Retina (tissue), 1 donor: Measurements from ENCODE around the gene LDLRAD4.
A peak's percentile ranks its signal among the peaks of the same experiment; 100 is the strongest.

ENCODE experiments used
- DNase-seq: peaks from one replicate; pipeline ENCODE4 v3.0.0-alpha.2; 2016

Gene LDLRAD4

DNA sequence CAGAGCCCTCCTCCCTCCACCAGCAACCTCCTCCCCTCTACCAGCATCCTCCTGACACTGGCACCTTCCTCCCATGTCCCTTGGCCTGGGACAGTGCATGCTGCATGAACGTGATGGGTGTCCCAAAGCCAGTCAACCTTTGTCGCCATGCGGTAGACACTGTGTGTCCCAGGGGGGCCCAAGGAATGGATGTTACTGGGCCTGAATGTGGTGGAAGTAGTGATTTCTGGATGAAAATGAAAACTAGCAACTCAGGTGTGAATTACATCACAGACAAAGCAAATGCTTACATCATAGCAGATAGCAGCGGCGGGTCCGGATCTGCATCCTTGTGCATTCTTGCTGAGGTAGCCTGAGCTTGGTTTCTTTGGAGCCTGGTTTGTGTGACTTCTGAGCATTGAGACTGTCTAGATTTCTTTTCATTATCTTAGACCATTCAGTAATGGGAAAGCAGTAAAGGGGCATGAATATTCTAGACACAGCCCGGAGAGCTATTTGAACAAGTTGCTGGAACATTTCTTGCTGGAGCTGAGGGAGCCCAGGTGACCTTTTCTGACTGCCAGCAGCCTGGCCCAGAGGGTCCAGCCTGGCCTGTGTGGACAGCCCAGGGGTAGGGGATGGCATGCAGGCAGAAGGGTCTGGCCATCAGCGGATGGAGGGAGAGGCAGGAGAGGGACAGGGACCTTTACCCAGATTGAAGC is 407.4 kb downstream of the LDLRAD4 start:
- DNase-seq: no peak

DNA sequence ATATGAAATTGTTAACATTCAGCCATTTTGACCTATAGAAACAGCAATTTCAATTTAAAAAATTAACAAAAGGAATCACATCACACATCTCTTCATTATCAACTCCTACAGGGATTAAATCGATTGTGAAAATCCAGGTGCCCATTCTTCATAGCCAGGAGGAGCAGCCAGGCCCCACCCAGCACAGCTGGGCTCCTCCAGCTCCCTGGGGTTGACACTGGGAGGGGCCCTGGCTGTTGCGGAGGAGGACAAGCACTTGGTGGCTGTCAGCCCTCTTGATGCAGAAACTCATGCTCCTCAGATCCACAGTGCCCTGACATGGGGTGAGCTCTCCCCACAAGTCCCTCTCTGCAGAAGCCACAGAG is 408.0 kb downstream of the LDLRAD4 start:
- no peak for DNase-seq

DNA sequence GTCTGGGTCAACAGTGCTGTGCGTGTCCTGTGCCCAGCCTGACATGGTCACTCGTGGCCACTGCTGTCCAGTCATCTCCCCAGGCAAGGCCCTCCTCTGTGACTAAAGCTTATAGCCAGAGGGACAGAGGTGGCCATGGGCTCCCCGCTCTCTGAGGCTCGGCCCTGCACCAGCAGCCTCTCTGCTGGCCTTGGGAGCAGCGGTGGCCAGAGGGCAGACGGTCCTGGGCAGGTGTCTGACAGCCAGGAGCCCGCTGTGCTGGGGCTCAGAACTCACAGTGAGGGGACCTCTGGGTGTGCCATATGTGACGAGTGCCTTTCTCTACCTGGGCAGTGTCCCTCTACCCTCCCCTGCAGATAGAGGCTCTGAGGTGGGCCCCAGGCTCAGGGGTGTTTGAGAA is 409.1 kb downstream of the LDLRAD4 start:
- no peak for DNase-seq

DNA sequence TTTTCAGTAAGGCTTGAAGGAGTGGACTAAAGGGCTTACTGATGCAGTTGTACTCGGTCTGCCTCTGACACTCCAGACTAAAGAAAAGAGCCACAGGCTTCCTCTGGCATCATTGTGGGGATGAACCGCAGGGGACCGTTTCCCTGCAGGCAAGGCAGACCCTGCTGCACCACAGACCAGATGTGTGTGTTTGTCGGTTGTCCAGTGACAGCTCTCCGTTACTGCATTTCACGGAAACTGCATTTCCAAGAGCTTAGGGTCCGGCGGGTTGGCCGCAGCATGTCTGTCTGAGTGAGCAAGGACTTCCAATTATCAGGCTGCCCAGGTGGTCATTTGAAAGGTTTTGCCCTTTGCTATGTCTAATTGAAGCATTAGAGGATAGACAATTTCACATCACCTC is 409.7 kb downstream of the LDLRAD4 start:
- DNase-seq: peak; percentile 60

DNA sequence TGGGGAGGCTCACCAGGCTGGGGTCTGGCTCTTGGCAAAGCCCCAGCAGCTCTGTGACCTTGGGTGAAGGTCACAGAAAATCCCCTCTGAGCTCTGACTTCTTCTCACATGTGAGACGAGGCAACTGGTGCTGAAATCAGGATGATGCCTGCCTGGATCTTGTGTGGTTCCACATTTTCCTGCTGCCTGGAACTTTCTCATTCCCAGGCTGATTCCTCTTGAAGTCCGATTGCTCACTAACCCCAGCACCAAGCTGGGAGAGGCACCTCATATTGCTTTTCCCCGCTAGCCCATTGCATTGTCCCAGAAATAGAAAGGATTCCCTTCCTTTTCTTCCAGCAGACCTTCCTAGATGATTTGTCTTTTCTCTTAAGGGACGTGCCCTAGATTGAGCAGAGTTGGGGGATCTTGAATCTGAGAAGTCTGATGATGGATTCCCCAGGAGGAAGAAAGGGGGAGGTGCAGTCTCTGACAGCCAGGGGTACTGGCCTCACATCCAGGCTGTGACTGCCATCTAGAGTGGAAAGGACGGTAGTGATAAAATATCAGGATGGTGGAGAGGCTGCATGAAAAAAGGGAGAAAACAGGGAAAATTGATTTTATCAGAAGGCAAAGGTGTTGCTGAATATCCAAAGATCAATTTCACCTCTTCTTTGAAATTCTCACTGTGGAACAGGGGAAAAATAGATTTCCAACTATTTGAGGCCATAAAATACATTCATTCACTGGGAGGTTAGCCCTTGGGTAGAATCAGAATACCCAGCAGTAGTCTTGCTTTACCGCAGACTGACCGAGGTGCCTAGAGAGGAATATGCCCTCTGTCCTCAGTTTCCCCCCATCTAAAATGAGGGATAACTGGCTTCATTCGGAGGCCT is 411.5 kb downstream of the LDLRAD4 start:
- peak; percentile 80 for DNase-seq

DNA sequence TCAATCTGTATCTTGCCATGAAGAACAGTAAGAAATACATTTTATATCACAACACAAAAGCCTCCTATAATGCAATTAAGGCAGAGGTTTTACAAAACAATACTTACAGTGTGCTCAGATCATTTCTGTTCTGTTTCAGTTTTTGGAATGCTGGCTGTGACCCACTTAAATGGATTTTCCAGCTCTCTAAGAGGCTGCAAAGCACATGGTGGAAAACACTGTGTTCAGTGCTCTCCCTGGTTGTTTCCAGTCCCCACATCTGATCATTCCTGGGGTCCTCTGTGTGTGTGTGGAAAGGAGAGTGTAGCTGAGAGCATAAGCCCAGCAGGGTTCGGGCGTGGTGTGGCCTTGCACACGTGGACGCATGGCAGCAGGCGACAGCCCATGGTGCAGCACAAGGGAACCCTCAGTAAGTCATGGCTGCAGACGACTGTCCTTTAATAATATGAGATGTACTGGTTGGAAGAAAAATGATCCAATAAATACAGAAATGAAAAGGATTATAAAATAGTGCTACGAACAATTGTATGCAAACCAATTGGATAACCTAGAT is 412.2 kb downstream of the LDLRAD4 start:
- DNase-seq: no peak

DNA sequence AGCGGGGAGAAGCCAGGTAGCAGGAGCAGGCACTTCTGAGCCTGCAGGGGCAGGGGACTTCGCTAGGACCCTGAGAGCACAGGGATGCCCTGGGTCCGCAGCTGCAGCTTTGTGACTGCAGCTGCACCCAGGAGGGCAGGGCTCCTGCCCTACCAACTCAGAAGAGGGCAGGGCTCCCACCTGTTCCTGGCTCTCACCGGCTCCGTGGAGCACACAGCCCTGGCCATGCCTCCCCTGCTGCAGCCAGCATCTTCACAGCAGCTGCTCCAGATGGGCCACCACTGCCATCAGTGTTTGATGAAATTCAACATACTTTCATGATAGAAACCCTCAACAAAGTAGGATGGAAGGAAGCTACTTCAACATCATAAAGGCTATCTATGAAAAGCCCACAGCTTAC is 415.1 kb downstream of the LDLRAD4 start:
- DNase-seq: no peak

DNA sequence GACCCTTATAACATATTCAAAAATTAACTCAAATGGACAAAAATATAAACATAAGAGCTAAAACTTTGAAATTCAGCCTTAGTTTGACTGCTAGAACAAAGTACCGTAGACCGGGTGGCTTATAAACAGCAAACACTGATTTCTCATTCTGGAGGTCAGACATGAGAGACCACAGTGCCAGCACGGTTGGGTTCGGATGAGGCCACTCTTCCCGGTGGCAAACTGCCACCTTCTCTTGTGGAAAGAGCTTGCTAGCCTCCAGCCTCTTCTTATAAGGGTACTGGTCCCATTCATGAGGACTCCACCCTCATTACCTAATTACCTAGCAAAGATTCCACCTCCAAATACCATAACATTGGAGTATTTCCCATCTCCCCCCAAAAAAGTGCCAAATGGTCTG is 416.5 kb downstream of the LDLRAD4 start:
- DNase-seq: no peak

DNA sequence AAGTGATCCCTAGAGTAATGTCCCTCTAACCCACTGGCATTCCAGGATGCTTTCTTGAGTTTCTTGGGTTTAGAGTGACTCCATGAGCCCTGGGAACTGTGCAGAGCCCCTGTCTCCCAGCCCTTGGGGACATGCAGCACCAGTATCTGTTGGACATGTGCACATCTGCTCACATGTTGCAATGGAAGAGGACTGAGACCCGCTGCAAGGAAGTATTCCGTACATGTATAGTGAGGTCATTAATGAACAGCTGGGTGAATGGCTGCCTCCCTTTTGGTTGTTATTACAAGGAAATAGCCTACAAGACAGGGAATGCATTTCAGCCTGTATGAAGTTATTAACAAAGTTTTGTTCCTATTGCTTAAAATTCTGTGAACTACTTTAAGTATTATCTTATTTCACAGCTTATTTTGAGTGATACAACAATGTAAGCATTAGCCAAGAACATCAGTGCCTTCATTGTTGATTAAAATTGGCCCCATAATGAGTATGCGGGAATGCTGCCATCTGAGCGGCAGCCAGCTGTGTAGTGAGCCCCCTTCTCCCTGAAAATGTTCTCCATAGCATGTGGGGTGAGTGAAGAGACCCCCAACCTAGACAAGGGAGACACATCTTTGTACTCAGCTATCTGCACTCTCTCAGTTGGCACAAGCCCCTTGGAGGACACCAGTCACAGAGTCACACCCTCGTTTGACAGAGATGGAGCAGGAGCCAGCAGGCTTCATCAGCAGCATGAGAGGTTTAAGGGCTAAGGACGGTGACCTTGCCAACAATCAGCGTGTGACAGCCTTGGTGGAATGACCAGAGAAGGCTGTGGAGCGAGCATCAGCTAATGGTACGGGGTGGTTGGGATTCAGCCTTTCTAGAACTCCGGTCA is 420.4 kb downstream of the LDLRAD4 start:
- DNase-seq: no peak

DNA sequence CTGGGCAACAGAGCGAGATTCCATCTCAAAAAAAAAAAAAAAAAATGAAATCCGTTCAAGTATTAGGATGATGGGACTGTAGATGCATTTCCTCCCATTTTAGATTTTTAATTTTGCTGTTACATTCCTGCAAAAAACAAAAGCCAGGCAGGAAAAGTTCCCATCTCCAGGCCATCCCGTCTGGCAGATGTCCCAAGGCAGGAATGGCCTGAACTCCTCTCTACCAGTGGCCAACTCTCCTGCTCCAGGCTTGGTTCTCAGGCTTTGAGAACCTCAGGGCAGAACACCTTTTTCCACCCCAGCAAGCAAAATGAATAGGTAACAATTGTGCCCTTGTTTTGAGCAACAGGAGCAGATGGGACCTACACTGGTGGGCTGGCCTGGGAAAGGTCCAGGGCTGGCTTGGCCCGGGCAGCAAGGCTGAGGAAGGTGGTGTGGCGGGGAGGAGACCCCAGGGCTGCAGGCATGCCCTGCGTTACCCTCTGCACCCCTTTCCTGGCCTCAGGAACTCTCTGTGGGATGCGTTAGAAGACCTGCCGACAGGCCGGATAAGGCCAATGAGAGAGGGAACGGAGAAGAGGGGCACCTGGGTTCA is 421.8 kb downstream of the LDLRAD4 start:
- no peak for DNase-seq

DNA sequence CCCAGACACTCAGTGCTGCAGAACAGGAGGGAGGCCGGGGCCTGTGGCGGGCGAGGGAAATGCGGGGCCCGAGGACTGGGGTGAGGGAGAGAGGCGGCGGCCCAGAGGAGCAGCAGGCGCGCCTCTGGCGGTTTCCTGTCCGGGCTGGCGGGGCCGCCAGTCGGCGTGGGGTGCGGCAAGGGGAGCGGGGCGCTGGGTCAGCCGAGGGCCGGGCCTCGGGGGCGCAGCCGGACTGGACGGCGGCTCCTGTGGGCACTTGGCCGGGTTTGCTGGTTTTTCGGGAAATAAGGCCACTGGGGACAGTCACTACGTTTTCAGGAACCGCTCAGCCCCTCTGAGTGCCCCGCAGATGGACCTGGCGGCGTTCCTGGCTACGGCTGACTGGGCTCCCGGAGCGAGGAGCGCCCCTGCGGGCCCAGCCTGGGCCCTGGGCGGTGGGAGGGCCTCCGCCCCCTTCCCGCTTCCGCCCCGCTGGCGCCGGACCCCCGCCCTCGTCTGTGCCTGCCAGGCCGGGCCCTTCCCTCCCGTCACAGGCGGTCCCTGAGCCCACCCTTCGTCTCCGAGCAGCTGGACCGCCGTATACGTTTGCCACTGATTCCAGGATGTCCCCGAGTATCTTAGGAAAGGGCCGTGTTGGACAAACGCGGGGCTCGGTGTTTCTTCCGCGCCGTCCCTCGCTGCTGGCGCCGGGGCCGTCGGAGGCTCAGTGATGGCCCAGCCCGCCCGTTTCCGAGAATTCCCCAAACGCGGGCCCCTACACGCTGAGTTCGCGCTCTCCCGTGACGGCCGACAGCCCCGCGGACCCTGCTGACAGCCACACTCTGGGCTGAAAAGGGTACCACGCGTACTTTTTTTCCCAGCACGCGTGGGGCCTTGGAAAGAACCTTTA is 423.2 kb downstream of the LDLRAD4 start:
- DNase-seq: peak; percentile 74

DNA sequence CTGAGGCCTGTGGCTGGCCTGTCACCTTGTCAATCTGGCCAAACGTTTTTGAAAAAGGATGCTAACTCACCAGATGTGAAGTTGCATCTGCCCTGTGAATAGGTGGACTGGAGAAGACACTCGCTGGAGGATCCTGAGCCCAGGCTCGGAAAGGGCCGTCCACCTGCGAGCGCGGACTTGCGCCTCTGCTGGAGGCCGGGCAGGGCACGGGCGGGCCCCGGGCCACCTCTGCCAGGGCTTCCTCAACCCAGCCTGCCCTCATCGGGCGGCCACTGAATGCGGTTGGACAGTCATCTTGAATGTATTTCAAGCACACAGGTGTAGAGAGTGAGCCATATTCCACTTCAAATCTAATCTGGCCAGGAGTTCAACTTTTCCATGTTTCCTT is 423.9 kb downstream of the LDLRAD4 start:
- no peak for DNase-seq

DNA sequence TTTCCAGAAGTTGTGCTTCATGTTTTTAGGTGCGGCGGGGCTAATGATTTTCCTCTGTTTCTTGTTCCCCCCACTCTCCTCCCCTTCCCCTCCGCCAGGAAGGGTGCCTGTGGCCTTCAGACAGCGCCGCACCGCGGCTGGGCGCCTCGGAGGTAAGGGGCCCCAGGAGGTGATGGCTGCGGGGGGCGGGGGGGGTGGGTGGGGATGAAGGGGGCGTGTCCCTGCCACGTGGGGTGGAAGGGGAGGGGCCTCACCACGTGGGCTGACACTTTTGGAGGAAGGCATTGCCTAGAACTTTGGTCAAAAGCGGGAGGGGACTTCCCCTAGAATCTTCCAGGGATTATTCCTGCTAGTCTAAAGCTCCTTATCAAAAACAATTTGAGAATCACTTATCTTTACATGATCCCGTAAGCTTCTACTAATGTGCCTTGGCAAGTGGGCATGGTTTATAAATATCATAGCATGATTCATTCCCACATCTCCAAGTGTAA is 424.7 kb downstream of the LDLRAD4 start:
- no peak for DNase-seq

DNA sequence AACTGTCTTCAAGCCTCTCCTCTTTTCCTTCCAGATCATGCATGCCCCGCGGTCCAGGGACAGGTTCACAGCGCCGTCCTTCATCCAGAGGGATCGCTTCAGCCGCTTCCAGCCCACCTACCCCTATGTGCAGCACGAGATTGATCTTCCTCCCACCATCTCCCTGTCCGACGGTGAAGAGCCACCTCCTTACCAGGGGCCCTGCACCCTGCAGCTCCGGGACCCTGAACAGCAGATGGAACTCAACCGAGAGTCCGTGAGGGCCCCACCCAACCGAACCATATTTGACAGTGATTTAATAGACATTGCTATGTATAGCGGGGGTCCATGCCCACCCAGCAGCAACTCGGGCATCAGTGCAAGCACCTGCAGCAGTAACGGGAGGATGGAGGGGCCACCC is 426.5 kb downstream of the LDLRAD4 start:
- no peak for DNase-seq

DNA sequence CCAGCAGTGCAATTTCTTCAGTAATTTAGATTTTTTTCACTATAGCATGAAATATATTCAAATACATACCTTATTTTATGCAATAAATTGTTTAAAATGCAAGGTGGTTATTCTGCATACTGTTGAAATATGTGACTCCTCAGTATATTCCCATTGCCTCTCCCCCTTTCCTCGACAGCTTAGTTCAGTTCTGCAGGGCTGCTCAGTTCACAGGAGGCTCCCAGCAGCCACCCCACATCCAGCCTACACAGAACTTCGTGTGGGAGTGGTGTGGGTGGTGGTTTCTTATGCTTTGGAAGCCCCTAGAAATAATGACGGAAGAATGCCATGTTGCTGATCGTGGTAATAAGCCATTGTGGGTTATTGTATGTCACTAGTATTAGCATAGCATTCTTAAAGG is 428.1 kb downstream of the LDLRAD4 start:
- DNase-seq: no peak

DNA sequence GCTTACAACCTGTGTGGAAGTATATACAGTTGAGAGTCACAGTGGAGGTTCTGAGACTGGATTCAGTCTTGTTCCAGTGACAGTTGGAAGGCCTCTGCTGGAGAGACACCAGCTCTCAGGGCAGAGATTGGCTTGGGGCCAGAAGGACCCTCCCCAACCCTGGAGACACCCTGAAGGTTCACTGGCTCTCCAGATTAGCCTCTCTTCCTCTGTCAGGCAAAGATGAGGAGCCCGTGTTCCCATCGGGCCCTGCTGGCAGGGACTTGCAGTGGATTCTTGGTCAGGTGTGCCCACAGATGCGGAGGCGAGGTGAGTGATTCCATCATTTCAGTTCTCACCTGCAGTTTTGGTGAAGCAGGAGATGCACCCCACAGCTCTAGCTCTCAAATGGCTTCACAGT is 429.2 kb downstream of the LDLRAD4 start:
- DNase-seq: no peak

DNA sequence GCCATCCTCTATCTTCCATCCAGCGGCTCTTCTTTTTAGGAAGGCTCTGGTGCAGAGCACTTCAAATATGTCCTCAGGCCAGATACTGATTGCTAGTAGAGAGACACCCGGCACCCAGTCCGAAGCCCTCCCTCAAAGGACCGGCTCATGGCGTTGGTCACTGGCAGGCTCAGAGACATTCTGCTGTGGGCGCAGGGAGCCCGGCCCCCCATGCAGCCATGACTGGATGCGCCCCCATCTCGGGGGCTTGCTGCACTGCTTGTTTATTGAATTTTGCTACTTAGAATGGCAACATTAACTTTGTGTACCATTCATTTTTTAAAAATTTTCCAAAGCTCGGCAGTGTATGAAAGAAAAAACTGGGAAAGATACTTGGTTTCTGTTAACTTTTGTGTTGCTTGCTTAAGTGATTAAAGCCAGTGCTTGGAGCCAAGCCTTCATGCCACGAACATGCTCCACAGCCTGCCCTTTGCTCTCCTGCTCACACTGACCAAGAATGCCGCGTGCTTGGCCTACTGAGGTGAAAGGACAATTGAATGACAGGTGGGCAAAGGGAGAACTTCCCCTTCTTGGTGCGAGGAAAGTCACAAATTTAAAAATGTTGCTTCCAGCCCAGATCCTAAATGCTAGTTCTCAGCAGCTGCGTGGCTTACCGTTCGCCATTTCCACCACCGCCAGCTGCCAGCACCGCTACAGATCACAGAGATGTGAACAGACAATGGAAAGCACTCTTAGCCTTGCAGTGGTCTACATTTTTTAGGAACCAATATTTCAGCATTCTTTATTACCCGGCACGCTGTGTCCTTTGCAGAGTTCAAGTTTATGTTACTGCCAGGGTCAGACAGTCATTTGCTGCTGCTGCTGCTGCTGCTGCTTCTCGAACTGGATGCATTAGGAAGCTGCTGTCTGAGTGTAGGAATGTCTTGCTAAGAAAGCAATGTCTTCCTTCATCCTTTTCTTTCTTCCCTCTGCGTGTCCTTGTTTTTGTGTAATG is 431.1 kb downstream of the LDLRAD4 start:
- DNase-seq: no peak

DNA sequence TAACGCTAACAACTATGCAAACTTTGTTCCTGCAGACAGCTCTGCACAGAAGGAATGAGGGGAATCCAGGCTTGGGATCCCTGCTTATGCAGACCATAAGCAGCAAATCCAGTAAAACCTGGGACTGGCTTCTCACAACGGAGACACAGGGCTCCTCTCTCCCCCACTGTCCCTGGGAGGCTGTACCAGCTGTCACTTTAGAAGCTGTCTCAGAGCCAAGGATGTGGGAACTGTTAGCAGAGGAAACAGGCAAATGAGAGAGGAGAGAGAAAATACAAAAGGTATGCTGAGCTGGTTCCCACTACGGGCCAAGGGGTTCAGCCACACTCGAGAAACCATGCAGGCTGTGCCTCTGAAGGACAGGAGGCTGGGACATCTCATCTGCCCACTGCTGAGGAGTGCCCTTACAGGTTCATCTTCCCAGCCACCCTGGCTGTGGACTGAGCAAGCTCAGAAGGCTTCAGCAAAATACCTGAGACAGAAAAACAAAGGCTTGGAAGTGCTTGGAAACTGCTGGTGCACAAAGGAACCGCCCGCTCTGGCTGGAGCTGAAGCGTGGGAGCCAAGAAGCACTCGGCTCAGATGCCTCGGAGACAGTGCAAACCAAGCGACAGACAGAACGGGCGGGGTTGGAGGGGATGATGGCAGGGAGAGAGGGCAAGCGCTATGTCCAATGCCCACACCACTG is 435.3 kb downstream of the LDLRAD4 start:
- DNase-seq: no peak

DNA sequence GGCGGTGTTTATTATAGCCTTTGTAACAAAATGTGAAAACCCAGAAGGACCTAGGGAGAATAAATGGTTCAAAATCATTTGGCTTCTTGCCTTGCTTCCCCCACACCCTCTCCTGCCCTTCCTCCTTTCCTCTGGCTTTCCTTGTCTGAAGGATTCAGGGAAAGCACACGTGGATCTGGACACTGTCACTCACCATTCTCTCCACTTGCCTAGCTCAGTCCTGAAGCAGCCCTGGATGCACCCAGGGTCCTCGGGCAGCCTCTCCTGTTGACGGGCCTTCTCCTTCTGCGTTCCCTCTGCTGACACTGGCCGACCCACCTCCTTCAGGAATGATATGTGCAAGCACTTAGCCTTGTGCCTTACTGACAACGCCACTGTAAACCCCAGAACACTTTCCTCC is 439.4 kb downstream of the LDLRAD4 start:
- no peak for DNase-seq
